ENCODE results near the gene SLC40A1.

- TF ChIP-seq, protein P1, sequence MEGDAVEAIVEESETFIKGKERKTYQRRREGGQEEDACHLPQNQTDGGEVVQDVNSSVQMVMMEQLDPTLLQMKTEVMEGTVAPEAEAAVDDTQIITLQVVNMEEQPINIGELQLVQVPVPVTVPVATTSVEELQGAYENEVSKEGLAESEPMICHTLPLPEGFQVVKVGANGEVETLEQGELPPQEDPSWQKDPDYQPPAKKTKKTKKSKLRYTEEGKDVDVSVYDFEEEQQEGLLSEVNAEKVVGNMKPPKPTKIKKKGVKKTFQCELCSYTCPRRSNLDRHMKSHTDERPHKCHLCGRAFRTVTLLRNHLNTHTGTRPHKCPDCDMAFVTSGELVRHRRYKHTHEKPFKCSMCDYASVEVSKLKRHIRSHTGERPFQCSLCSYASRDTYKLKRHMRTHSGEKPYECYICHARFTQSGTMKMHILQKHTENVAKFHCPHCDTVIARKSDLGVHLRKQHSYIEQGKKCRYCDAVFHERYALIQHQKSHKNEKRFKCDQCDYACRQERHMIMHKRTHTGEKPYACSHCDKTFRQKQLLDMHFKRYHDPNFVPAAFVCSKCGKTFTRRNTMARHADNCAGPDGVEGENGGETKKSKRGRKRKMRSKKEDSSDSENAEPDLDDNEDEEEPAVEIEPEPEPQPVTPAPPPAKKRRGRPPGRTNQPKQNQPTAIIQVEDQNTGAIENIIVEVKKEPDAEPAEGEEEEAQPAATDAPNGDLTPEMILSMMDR (conservative IDR thresholded peaks at IDR 0.05; ENCODE audit: low read length), result peak; percentile 53
- no peak for TF ChIP-seq EZH2phosphoT487 (IDR thresholded peaks at IDR 0.05; ENCODE audit: borderline replicate concordance)
Measured at GRCh38 chr2:189628817-189629530, 48.4 kb upstream of the SLC40A1 start.
